Measurements from ENCODE around the gene ECHDC1. TPM values are rescaled to one million over a fixed set of nuclear protein-coding genes. Genes with fewer than 3 reads are reported as not detected.

Gene ECHDC1
- total RNA-seq, 1 donor = 78.0 TPM

DNA sequence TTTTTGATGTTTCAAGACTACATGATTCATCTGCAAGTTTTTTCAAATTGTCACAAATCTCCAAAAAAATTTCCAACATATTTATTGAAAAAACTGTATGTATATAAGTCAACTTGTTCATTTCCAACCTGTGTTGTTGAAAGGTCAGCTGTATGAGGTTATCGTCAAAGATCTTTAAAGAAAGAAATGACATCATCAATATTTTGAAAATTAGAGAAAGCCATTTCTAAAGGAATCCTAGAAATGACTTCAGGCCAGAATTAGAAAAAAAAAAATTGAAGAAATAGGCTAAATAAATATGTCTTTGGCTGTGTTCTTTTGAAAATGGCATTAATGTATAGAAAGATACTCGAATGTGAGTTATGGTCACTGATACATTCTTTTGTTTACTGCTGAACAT lies 69.9 kb downstream of the ECHDC1 start:
- no peak for TF ChIP-seq CTCF (IDR thresholded peaks at IDR 0.05; ENCODE audit: insufficient read depth, low read length)
- no peak for DNase-seq (ENCODE audit: low read depth)
- no peak overlapping the region for H3K4me3 ChIP-seq (ENCODE audit: low read depth, low read length)

DNA sequence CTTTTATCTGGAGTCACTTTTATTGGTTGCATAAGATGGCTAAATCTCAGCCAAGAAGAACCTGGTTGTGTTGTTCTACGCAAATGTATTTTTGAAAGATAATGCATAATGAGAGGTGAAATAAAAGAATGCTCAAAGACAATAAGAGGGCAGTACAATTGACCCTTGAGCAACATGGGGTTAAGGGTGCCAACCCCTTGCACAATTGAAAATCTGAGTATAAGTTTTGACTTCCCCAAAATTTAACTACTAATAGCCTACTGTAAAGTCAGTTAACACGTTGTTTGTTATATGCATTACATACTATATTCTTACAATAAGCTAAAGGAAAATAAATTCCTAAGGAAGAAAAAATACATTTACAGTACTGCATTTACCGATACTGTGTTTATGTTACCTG lies 70.8 kb downstream of the ECHDC1 start:
- H3K4me3 ChIP-seq (ENCODE audit: low read depth, low read length) = no peak overlapping the region
- no peak for DNase-seq (ENCODE audit: low read depth)
- no peak for TF ChIP-seq CTCF (IDR thresholded peaks at IDR 0.05; ENCODE audit: insufficient read depth, low read length)

- TF ChIP-seq CTCF (IDR thresholded peaks at IDR 0.05; ENCODE audit: insufficient read depth, low read length) = no peak
- H3K4me3 ChIP-seq (ENCODE audit: low read depth, low read length) = peak overlapping the region; percentile 92
- peak; percentile 16 for DNase-seq (ENCODE audit: low read depth)
Measured at GRCh38 chr6:127267646-127268625, 75.5 kb downstream of the ECHDC1 start.

DNA sequence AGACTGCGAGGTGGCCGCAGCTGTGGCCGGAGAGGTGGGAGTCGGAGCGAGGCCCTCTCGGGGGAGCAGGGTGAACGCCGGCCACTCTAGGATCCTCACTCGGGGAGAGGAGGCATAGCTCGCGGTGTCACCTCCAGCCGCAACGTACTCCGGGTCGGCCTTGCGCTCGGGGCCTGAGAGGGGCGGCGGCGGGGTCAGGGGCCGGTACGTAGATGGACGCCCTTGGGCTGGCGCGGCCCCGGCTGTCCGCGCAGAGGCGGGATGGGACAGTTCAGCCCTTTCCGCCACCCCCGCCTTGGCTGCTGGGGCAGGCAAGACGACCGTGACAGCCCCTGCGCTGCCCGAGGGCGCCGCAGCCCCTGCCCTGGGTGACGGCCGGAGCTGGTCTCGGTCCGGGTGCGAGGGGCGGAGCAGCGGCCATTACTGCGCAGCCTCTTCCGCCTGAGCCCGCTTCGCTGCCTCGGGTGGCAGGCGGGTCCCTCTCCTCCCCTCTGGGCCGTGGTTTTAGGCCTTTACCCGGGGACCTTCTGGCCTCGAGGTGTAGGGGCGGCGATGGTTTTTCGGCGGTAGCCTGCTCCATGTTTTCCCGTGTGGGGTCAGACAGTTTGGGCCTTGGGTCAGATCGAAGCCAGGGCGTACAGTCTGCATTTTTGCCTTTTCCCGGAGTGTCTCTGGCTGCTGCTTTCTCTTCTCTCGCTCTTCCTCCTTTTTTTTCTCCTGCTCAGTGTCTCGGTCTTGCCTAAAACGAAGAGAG lies 76.3 kb downstream of the ECHDC1 start:
- DNase-seq (ENCODE audit: low read depth) = peak; percentile 46
- no peak for TF ChIP-seq CTCF (IDR thresholded peaks at IDR 0.05; ENCODE audit: insufficient read depth, low read length)
- H3K4me3 ChIP-seq (ENCODE audit: low read depth, low read length) = peak overlapping the region; percentile 92

DNA sequence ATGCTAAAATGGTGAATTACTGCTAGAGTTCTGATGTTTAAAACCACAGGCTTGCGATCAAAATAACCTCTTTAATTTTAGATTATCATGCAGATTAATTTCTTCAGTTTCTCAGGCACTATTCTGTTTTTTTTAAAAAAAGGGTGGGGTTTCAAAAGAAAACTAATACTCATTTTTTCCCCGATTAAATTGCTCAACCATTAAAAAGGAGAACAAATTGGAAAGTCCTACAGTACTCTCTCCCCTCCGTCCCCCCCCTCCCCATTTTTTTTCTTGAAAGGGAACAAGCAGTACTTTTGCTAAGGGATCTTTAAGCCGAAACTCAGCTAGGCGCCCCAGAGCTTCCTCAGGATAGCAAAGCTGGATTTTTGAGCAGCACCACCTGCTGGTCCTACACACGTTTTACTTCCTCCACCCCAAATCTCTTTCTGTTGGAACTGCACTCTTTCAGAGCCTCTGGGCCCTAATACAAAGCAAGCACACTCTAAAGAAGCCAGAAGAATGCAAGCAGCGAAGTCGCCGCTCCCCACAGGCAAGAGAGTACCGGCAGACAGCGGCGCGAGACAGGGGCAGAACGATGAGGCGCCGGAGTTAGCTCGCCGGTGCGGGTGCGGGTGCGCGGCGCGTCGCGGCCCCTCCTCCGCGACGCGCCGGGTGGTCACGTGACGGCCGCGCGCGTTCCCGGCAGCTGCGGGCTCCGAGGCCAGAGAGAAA lies 77.1 kb downstream of the ECHDC1 start, which contains the start of gene RNF146:
RNF146 (plus strand) TSS at position 687 of the 714 bp plus-strand sequence. CDS start 13,475 bp downstream, outside the sequence.
- peak; percentile 90 for DNase-seq (ENCODE audit: low read depth)
- peak within 1 kb of the TSS; percentile 92 for H3K4me3 ChIP-seq (ENCODE audit: low read depth, low read length)
- TF ChIP-seq CTCF (IDR thresholded peaks at IDR 0.05; ENCODE audit: insufficient read depth, low read length) = peak; percentile 74

DNA sequence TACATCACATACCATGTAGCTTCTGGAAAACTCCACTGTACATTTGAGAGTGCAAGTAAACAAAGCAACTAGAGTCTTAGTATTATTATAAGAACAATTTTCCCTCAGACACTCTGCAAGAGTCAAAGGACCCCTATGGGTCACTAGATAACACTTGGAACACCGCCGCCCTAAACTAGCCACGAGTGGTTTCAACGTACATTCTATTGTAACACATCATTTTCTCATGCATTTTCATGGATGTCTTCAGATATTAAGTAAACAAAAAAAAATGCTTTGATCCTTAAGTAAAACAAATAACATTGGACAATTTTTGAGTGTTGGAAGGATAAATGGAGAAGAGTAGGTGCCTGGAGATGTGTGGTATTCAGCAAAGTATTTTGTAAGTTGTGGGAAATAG lies 79.9 kb downstream of the ECHDC1 start:
- no peak overlapping the region for H3K4me3 ChIP-seq (ENCODE audit: low read depth, low read length)
- no peak for TF ChIP-seq CTCF (IDR thresholded peaks at IDR 0.05; ENCODE audit: insufficient read depth, low read length)
- no peak for DNase-seq (ENCODE audit: low read depth)
